HepG2 (cell line): ENCODE measurements around the gene NUDT2. TPM values are rescaled to one million over a fixed set of nuclear protein-coding genes. Genes with fewer than 3 reads are reported as not detected.
A peak's percentile ranks its signal among the peaks of the same experiment; 100 is the strongest.

Experiments used
- ARHGAP35 ChIP-seq: sonication (generic); formaldehyde crosslinking; IDR thresholded peaks from 2 replicates; pipeline ENCODE4 v1.9.0; 2022; ENCODE audit warnings: mild to moderate bottlenecking, inconsistent platforms, moderate library complexity, missing genetic modification reagents, borderline replicate concordance
- HINFP ChIP-seq: sonication (generic); formaldehyde crosslinking; IDR thresholded peaks from 2 replicates; pipeline ENCODE4 v1.4.0; 2020; ENCODE audit warnings: low read depth, mild to moderate bottlenecking, missing genetic modification reagents
- IKZF4 ChIP-seq: sonication (generic); formaldehyde crosslinking; IDR thresholded peaks from 2 replicates; pipeline ENCODE4 v1.5.1; 2020; ENCODE audit warnings: borderline replicate concordance, mild to moderate bottlenecking, low read depth, missing genetic modification reagents; ENCODE audit errors: not compliant biosample characterization
- JUN ChIP-seq: sonication (generic); formaldehyde crosslinking; IDR thresholded peaks from 2 replicates; pipeline ENCODE4 v1.4.0; 2020; ENCODE audit warnings: mild to moderate bottlenecking, missing genetic modification reagents
- NR2C2 ChIP-seq: sonication (generic); formaldehyde crosslinking; IDR thresholded peaks from 2 replicates; pipeline ENCODE4 v1.4.0; 2020; ENCODE audit warnings: missing genetic modification reagents, mild to moderate bottlenecking, moderate library complexity, borderline replicate concordance
- PATZ1 ChIP-seq: sonication (generic); formaldehyde crosslinking; IDR thresholded peaks from 2 replicates; pipeline ENCODE4 v1.4.0; 2020; ENCODE audit warnings: missing genetic modification reagents
- SALL1 ChIP-seq: sonication (generic); formaldehyde crosslinking; IDR thresholded peaks from 2 replicates; pipeline ENCODE4 v1.8.0; 2022; ENCODE audit warnings: mild to moderate bottlenecking, missing genetic modification reagents
- STAG1 ChIP-seq: sonication (generic); formaldehyde crosslinking; IDR thresholded peaks from 2 replicates; pipeline ENCODE4 v1.4.0; 2020; ENCODE audit warnings: missing genetic modification reagents
- U2AF2 ChIP-seq: fragments of 200-400 bp; formaldehyde crosslinking; IDR thresholded peaks from 2 replicates; pipeline ENCODE4 v1.6.1; 2017; ENCODE audit warnings: low read depth, mild to moderate bottlenecking, low read length
- ZC3H13 ChIP-seq: sonication (generic); formaldehyde crosslinking; IDR thresholded peaks from 2 replicates; pipeline ENCODE4 v1.8.1; 2023; ENCODE audit warnings: mild to moderate bottlenecking, missing genetic modification reagents, moderate library complexity
- ZFP36L2 ChIP-seq: sonication (generic); formaldehyde crosslinking; IDR thresholded peaks from 2 replicates; pipeline ENCODE4 v1.4.0; 2020; ENCODE audit warnings: missing genetic modification reagents
- ZNF138 ChIP-seq: sonication (generic); formaldehyde crosslinking; IDR thresholded peaks from 2 replicates; pipeline ENCODE4 v1.5.0; 2020; ENCODE audit warnings: mild to moderate bottlenecking, low read depth, missing genetic modification reagents
- ZNF496 ChIP-seq: sonication (generic); formaldehyde crosslinking; IDR thresholded peaks from 2 replicates; pipeline ENCODE4 v1.8.1; 2023; ENCODE audit warnings: mild to moderate bottlenecking, moderate library complexity, missing genetic modification reagents; ENCODE audit not compliant: insufficient replicate concordance
- ZNF564 ChIP-seq: sonication (generic); formaldehyde crosslinking; IDR thresholded peaks from 2 replicates; pipeline ENCODE4 v1.8.1; 2023; ENCODE audit warnings: mild to moderate bottlenecking, missing genetic modification reagents
- ZNF589 ChIP-seq: sonication (generic); formaldehyde crosslinking; conservative IDR thresholded peaks from 2 replicates; pipeline ENCODE4 v1.8.0; 2022; ENCODE audit warnings: mild to moderate bottlenecking, moderate library complexity, missing genetic modification reagents
- ZNF710 ChIP-seq: sonication (generic); formaldehyde crosslinking; IDR thresholded peaks from 2 replicates; pipeline ENCODE4 v1.5.0; 2020; ENCODE audit warnings: mild to moderate bottlenecking, missing genetic modification reagents, borderline replicate concordance
- ZSCAN31 ChIP-seq: sonication (generic); formaldehyde crosslinking; IDR thresholded peaks from 2 replicates; pipeline ENCODE4 v1.5.0; 2020; ENCODE audit warnings: low read depth, mild to moderate bottlenecking, missing genetic modification reagents
- polyA plus RNA-seq, 8 experiments: library from polyadenylated mRNA; depleted of rRNA in 3 of 8; stranded (reverse) in 7 of 8; unstranded in 1 of 8; fragments of >200 nt; fragmentation: Illumina TruSeq in 4 of 8; extraction: Trizol in 4 of 8; gene quantifications; 2 replicates each; pipeline versions ENCODE4 v1.2.1 to v1.2.3, GENCODE V29; 2011 to 2016; ENCODE audit warnings: low read depth in 4 of 8, missing spikeins in 1 of 8, mixed read lengths in 1 of 8; ENCODE audit not compliant: insufficient read depth in 1 of 8
- total RNA-seq, 5 experiments: library from RNA; depleted of rRNA; stranded (reverse); fragments of >200 nt; fragmentation: Illumina TruSeq; extraction: Trizol; gene quantifications; 2 replicates each; pipeline ENCODE4 v1.2.3, GENCODE V29; 2016; ENCODE audit warnings: low read depth in 1 of 5
- TF ChIP-seq, protein P1 (sequence below): sonication (generic); formaldehyde crosslinking; IDR thresholded peaks from 2 replicates; pipeline ENCODE4 v1.5.1; 2020; ENCODE audit warnings: mild to moderate bottlenecking, moderate library complexity, missing genetic modification reagents
- TF ChIP-seq, protein P2 (sequence below): sonication (generic); formaldehyde crosslinking; IDR thresholded peaks from 2 replicates; pipeline ENCODE4 v1.8.0; 2022; ENCODE audit warnings: mild to moderate bottlenecking, missing genetic modification reagents, moderate library complexity

NUDT2 gene
- total and polyA plus RNA-seq, 2 of the 13 experiments (the other 11 are each of a cell fraction or from before 2014, with no cell fraction given) = 19.9 to 24.6 TPM

GRCh38 chr9:34380511-34381315 lies 51.3 kb downstream of the NUDT2 start (continued):
- TF ChIP-seq ZC3H13 (CRISPR knock-in tag) (no peak; the same call in 1 of the 2 replicates), ZNF496 (CRISPR knock-in tag) (no peak), U2AF2 (no peak), ZNF710 (CRISPR knock-in tag) (no peak), ZNF589 (CRISPR knock-in tag) (no peak; the same call in 1 of the 2 replicates), ZSCAN31 (CRISPR knock-in tag) (0 out of 2 replicates have a peak, but pooled peaks have one; percentile 19), HINFP (peak; percentile 89), NR2C2 (CRISPR knock-in tag) (no peak), ZNF564 (CRISPR knock-in tag) (no peak; the same call in 1 of the 2 replicates), ZFP36L2 (CRISPR knock-in tag) (no peak), SALL1 (peak; percentile 54; the same call in 1 of the 2 replicates), STAG1 (CRISPR knock-in tag) (peak; percentile 21; the same call in 1 of the 2 replicates), IKZF4 (CRISPR knock-in tag) (peak; percentile 82), JUN (CRISPR knock-in tag) (no peak), PATZ1 (CRISPR knock-in tag) (peak; percentile 75), ZNF138 (peak; percentile 75; the same call in 1 of the 2 replicates), ARHGAP35 (no peak)
- TF ChIP-seq, protein P1, sequence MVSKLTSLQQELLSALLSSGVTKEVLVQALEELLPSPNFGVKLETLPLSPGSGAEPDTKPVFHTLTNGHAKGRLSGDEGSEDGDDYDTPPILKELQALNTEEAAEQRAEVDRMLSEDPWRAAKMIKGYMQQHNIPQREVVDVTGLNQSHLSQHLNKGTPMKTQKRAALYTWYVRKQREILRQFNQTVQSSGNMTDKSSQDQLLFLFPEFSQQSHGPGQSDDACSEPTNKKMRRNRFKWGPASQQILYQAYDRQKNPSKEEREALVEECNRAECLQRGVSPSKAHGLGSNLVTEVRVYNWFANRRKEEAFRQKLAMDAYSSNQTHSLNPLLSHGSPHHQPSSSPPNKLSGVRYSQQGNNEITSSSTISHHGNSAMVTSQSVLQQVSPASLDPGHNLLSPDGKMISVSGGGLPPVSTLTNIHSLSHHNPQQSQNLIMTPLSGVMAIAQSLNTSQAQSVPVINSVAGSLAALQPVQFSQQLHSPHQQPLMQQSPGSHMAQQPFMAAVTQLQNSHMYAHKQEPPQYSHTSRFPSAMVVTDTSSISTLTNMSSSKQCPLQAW (CRISPR knock-in tag) = peak; percentile 37; the same call in 1 of the 2 replicates
- TF ChIP-seq, protein P2, sequence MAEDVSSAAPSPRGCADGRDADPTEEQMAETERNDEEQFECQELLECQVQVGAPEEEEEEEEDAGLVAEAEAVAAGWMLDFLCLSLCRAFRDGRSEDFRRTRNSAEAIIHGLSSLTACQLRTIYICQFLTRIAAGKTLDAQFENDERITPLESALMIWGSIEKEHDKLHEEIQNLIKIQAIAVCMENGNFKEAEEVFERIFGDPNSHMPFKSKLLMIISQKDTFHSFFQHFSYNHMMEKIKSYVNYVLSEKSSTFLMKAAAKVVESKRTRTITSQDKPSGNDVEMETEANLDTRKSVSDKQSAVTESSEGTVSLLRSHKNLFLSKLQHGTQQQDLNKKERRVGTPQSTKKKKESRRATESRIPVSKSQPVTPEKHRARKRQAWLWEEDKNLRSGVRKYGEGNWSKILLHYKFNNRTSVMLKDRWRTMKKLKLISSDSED (CRISPR knock-in tag) = 0 out of 2 replicates have a peak, but pooled peaks have one; percentile 54
